ENCODE results near the gene ARMC5. TPM values are rescaled to one million over a fixed set of nuclear protein-coding genes. Genes with fewer than 3 reads are reported as not detected.

ARMC5 gene
- total and polyA plus RNA-seq, 10 of the 15 experiments (the other 5 are each of a cell fraction or from before 2014, with no cell fraction given), result 0.06 to 13.2 (median 5.6) TPM

- TF ChIP-seq ZBTB11 (CRISPR knock-in tag; IDR thresholded peaks at IDR 0.05) (no peak), CTCF (IDR thresholded peaks at IDR 0.05 in 2 of 3, conservative IDR thresholded peaks at IDR 0.05 in 1 of 3; ENCODE audit: control insufficient read depth in 2 of 3, extremely low read depth in 1 of 3, insufficient read depth in 1 of 3, low read depth in 3 of 3, low read length in 3 of 3) (no peak), MAX (IDR thresholded peaks at IDR 0.05; ENCODE audit: low read depth, low read length) (no peak), RBBP5 (conservative IDR thresholded peaks at IDR 0.05) (no peak), RFX5 (IDR thresholded peaks at IDR 0.05; ENCODE audit: low read depth, low read length) (no peak)
Observed at GRCh38 chr16:31496670-31497069, 37.4 kb downstream of the ARMC5 start (continued).

GRCh38 chr16:31498493-31498892 lies 39.2 kb downstream of the ARMC5 start:
- Histone ChIP-seq H3K27me3 (replicated peaks in 1 of 2; ENCODE audit: control insufficient read depth in 2 of 2, insufficient read depth in 2 of 2, low read length in 1 of 2) (no peaks in the 10 kb centered on the region), H4K20me1 (ENCODE audit: control insufficient read depth, insufficient read depth) (no peaks in the 10 kb centered on the region), H3K4me3 (no peak overlapping the region), H3K36me3 (ENCODE audit: control insufficient read depth in 2 of 2, insufficient read depth in 2 of 2, low read length in 1 of 2) (no peaks in the 10 kb centered on the region; a peak in 2 of 4 replicates), H3K4me1 (ENCODE audit: control insufficient read depth, insufficient read depth, low read length) (no peaks in the 10 kb centered on the region), H3K9ac (ENCODE audit: control insufficient read depth, insufficient read depth, low read length) (no peak overlapping the region), H3K27ac (ENCODE audit: control insufficient read depth, insufficient read depth) (no peak overlapping the region), H2AFZ (ENCODE audit: control insufficient read depth, low read depth, low read length) (no peak overlapping the region), H3K4me2 (ENCODE audit: control insufficient read depth, insufficient read depth) (no peak overlapping the region), H3K79me2 (ENCODE audit: control insufficient read depth, insufficient read depth, low read length) (no peaks in the 10 kb centered on the region), H3K9me3 (replicated peaks; ENCODE audit: control insufficient read depth, insufficient read depth, low read length) (no peaks in the 10 kb centered on the region)
- BruUV-seq (replicated peaks), result no TSS peak
- ChIA-PET CTCF (interaction anchor here (1.5 kb wide), 1 partner anchor 38 kb away, joined by 8 read pairs; no protein-coding TSS in a partner anchor), SMC1A (ENCODE audit: uncharacterized antibody, unreplicated experiment) (interaction anchor here (1.0 to 1.6 kb wide), 2 partner anchors 9 to 38 kb away, joined by 3 to 4 read pairs; no protein-coding TSS in a partner anchor), RAD21 (ENCODE audit: unreplicated experiment) (no interaction called here), POLR2A (no interaction called here)
- FAIRE-seq (no peak), ATAC-seq (no peak), DNase-seq (ENCODE audit: low read depth, low spot score) (no peak)
- in situ Hi-C loops (cut with MboI), result no loop called here
- WGBS (ENCODE audit: insufficient coverage, insufficient replicate concordance, low lambda C conversion rate, missing lambda C conversion rate), result 100% methylated on average over 6 of the region's 8 CpGs
- intact Hi-C loops (cut with micrococcal nuclease; ENCODE audit: unreplicated experiment), result no loop called here
- TF ChIP-seq USF1 (IDR thresholded peaks at IDR 0.05; ENCODE audit: borderline replicate concordance, extremely low read length, insufficient read depth, low read depth, low read length) (no peak), BRCA1 (IDR thresholded peaks at IDR 0.05; ENCODE audit: low read depth, low read length) (no peak), LARP7 (IDR thresholded peaks at IDR 0.05) (no peak), MTA3 (IDR thresholded peaks at IDR 0.05; ENCODE audit: borderline replicate concordance, low read length) (no peak), RUNX3 (IDR thresholded peaks at IDR 0.05; ENCODE audit: low read length) (no peak), GATAD2B (conservative IDR thresholded peaks at IDR 0.05; ENCODE audit: low read depth) (no peak), CREM (IDR thresholded peaks at IDR 0.05; ENCODE audit: low read depth) (no peak), PBX3 (IDR thresholded peaks at IDR 0.05; ENCODE audit: insufficient replicate concordance, low read depth, low read length) (no peak), SIX5 (IDR thresholded peaks at IDR 0.05; ENCODE audit: low read depth, low read length, severe bottlenecking) (no peak)

Measured in GM12878 (cell line).